Globus pallidus (tissue), 1 donor: ENCODE measurements around the gene KCMF1.

Experiments used
- DNase-seq: peaks from one replicate; pipeline ENCODE4 v3.0.0-alpha.2; 2015; ENCODE audit warnings: low spot score

KCMF1 gene

DNA sequence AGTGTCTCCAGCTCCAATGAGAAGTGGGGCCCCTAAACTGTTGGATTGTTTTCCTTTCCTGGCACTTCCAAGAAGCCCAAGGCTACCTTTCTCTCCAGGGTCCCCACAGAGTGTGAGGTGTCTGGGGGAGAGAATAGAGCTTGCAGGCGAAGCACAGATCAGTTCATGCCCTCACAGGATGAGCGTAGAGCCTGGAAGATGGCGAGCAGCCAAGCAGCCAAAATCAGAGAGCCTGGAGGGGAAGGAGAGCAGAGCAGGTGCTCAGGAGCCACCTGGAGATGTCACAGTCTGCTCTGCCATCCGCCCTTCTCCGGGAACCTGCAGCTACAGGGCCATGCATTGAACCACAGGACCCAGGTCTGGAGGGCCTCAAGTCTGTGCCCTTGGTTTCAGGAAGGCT is 107.6 kb downstream of the KCMF1 start:
- no peak for DNase-seq

DNA sequence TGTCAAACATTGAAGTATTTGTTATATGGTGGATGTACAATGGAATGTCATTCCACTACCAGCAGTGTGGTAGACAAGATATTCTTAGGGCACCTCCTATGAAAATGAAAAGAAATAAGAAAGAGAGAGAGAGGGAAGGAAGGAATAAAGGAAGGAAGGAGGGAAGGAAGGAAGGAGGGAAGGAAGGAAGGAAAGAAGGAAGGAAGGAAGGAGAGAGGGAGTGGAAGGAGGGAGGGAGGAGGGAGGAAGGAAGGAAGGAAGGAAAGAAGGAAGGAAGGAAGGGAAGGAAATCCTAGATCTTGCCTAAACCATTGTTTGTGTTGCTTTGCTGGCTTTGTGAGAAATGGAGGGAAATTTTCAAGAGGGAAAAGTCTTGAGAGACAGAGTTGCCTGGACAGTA is 112.1 kb downstream of the KCMF1 start:
- no peak for DNase-seq

- no peak for DNase-seq
Observed at GRCh38 chr2:85085563-85085962, 114.6 kb downstream of the KCMF1 start.

DNA sequence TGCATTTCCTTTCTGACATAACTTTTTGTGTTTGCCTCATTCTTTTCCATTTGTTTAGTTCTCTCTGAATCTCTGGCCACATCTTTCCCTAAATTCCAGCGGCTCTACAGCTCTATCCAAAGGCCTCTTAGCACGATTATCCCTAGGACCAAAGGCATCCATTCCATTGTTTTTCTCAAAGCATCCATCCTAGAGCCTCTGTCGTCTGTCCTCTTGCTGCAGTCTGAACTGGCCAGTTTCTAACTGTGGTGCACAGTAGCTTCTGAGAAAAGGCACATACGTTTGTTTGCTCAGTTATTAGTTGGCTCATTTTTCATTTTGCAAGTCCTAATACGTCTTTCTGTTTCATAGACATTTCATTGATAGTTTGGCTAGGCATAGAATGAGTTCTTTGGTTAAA is 116.6 kb downstream of the KCMF1 start:
- no peak for DNase-seq

GRCh38 chr2:85088921-85089320 is 118.0 kb downstream of the KCMF1 start:
- DNase-seq: no peak

DNA sequence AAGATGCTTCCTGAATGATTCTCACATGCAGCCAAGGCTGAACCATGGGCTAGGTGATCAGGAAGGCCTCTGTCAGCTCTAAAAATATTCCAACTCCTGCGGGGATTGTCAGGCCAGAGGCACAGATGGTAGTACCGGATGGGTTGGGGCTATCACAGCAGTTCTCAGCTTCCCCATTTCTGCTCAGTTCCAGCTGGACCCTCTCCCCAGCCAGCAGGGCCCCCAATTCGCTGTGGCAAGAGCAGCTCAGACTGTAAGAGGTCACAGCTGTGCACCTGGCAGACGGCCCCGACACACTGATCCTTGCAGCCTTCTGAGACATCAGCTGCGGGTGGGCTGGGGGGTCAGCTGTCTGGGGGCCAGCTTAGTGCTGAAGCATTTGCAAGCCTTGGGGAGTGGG is 118.6 kb downstream of the KCMF1 start:
- DNase-seq: no peak

DNA sequence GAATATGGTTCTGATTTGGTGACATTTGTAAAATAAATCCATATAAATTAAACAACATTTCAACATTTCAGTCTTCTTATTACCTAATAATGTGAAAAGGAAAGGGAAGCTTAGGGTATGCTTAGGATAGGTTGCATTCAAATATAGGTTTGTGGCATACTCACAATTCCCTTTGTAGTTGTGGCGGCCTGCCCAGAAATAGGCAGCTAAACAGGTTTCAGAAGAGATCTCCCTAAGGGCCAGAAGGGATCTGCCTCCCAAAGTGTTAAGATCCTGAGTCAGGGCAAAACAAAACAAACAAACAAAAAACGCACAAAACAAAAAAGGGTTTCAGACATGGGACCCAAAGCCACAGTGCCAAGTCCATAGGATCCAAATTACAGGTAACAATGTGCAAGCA is 120.9 kb downstream of the KCMF1 start:
- DNase-seq: no peak

GRCh38 chr2:85095094-85095493 is 124.1 kb downstream of the KCMF1 start:
- no peak for DNase-seq

DNA sequence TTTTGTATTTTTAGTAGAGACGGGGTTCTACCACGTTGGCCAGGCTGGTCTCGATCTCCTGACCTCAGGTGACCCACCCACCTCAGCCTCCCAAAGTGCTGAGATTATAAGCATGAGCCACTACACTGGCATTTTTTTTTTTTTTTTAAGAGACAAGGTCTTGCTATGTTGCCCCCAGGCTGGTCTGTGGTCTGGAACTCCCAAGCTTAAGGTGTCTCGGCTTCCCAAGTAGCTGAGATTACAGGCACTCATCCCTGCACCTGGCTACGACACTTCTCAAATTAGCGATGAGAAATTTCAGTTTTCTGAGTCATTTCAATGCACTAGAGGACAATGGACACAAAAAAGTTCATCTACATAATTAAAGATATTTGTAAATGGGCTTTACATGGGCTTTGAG is 125.7 kb downstream of the KCMF1 start:
- no peak for DNase-seq

GRCh38 chr2:85104228-85104627 is 133.3 kb downstream of the KCMF1 start:
- no peak for DNase-seq

DNA sequence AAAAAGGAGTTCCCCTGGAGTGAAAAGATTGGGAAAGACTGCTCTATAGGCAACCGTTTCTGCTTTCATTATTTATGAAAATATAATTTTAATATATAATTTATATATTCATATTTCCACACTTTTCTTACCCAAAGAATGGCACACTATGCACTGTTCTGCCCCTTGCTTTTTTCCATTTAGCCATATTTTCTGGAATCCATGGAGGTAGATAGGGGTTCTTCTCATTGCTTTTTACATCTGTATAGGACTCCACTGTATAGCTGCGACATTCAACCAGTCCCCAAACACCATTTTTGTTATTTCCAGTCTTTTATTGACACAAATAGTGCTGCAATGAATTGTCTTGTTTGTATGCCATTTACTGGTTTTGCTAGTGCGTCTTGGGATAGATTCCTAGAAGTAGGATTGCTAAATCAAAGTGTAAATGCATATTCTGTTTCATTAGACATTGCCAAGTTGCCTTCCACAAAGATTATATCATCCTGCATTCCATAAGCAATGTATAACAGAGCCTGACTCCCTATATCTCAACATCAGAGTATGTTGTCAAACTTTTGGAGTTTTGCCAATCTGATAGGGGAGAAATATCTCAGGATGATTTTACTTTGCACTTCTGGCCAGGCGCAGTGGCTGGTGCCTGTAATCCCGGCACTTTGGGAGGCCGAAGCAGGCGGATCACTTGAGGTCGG is 135.7 kb downstream of the KCMF1 start:
- no peak for DNase-seq
